IMR-90 (cell line): ENCODE measurements around the gene CARMIL1. TPM values are rescaled to one million over a fixed set of nuclear protein-coding genes. Genes with fewer than 3 reads are reported as not detected.
A peak's percentile ranks its signal among the peaks of the same experiment; 100 is the strongest.

Experiments used
- ATAC-seq: fragments of 200-7000 bp; cut with Tn5 transposase; 2 replicates; pipeline ENCODE4 v1.9.1; 2020; ENCODE audit warnings: low read depth, mild to moderate bottlenecking, moderate library complexity
- BruUV-seq: library from RNA; stranded (reverse); fragments of 400-500 nt; replicated peaks from 2 replicates; lab custom pipeline; 2021; lab: Mats Ljungman, UMichigan
- CTCF ChIA-PET: fragments of 300-600 bp; formaldehyde crosslinking; extraction: SDS; loops from one replicate; lab custom pipeline; 2021; ENCODE audit warnings: antibody characterized with exemption; lab: Yijun Ruan, JAX
- POLR2A ChIA-PET: fragments of 300-600 bp; sonication (Branson Sonifier 250); formaldehyde crosslinking; loops from one replicate; lab custom pipeline; 2022; ENCODE audit warnings: antibody characterized with exemption; ENCODE audit not compliant: unreplicated experiment; lab: Charles Lee
- DNase-seq: peaks from one replicate; pipeline ENCODE4 v3.0.0; 2013
- H2AFZ ChIP-seq: replicated peaks from 2 replicates; pipeline ENCODE3; 2013; ENCODE audit warnings: low read length, mild to moderate bottlenecking; ENCODE audit not compliant: poor library complexity
- H2AK5ac ChIP-seq: 2 replicates; pipeline ENCODE4 v1.6.1; 2013; ENCODE audit warnings: low read depth, low read length, inconsistent platforms
- H2AK9ac ChIP-seq: replicated peaks from 2 replicates; pipeline ENCODE3; 2013; ENCODE audit warnings: mild to moderate bottlenecking, low read depth, low read length, moderate library complexity; ENCODE audit not compliant: poor library complexity
- H2BK120ac ChIP-seq: 2 replicates; pipeline ENCODE4 v1.6.1; 2013; ENCODE audit warnings: low read depth, low read length, inconsistent platforms
- H2BK15ac ChIP-seq: 3 replicates; pipeline ENCODE4 v1.6.1; 2013; ENCODE audit warnings: low read depth, low read length, inconsistent platforms
- H2BK20ac ChIP-seq: 2 replicates; pipeline ENCODE4 v1.6.1; 2013; ENCODE audit warnings: low read depth, mild to moderate bottlenecking, inconsistent platforms, low read length, moderate library complexity
- H2BK5ac ChIP-seq: 2 replicates; pipeline ENCODE4 v1.6.1; 2013; ENCODE audit warnings: mild to moderate bottlenecking, low read depth, low read length, inconsistent platforms; ENCODE audit not compliant: poor library complexity, severe bottlenecking
- H3K14ac ChIP-seq: replicated peaks from 2 replicates; pipeline ENCODE4 v1.6.1; 2013; ENCODE audit warnings: low read depth, low read length, inconsistent platforms
- H3K18ac ChIP-seq: 2 replicates; pipeline ENCODE4 v1.6.1; 2013; ENCODE audit warnings: low read depth, low read length, control low read depth
- H3K23ac ChIP-seq: 2 replicates; pipeline ENCODE4 v1.6.1; 2013; ENCODE audit warnings: low read depth, low read length, inconsistent platforms
- H3K27ac ChIP-seq: 2 replicates; pipeline ENCODE4 v1.5.1; 2013; ENCODE audit warnings: mild to moderate bottlenecking, control low read depth, low read length; ENCODE audit not compliant: insufficient read depth
- H3K27me3 ChIP-seq: 2 replicates; pipeline ENCODE4 v1.6.1; 2013; ENCODE audit warnings: low read length; ENCODE audit not compliant: control insufficient read depth, insufficient read depth
- H3K36me3 ChIP-seq: 2 replicates; pipeline ENCODE4 v1.6.1; 2013; ENCODE audit warnings: low read length, mixed read lengths; ENCODE audit not compliant: control insufficient read depth, insufficient read depth
- H3K4ac ChIP-seq: 2 replicates; pipeline ENCODE4 v1.6.1; 2013; ENCODE audit warnings: low read depth, low read length, inconsistent platforms
- H3K4me1 ChIP-seq: 2 replicates; pipeline ENCODE4 v1.6.1; 2013; ENCODE audit warnings: low read length, mixed read lengths; ENCODE audit not compliant: control insufficient read depth, insufficient read depth
- H3K4me2 ChIP-seq: 2 replicates; pipeline ENCODE4 v1.6.1; 2013; ENCODE audit warnings: low read depth, mild to moderate bottlenecking, control low read depth, low read length, moderate library complexity
- H3K4me3 ChIP-seq: 2 replicates; pipeline ENCODE4 v1.5.1; 2013; ENCODE audit warnings: low read depth, mild to moderate bottlenecking, control low read depth, low read length, moderate library complexity; ENCODE audit not compliant: insufficient read depth
- H3K56ac ChIP-seq: 2 replicates; pipeline ENCODE4 v1.6.1; 2013; ENCODE audit warnings: low read length, inconsistent platforms; ENCODE audit not compliant: insufficient read depth; ENCODE audit errors: extremely low read depth
- H3K79me1 ChIP-seq, 2 experiments: 2 replicates each; pipeline ENCODE4 v1.6.1; 2013; ENCODE audit warnings: low read length in 2 of 2, inconsistent platforms in 1 of 2, low read depth in 1 of 2
- H3K9ac ChIP-seq: 2 replicates; pipeline ENCODE4 v1.6.1; 2013; ENCODE audit warnings: low read depth, low read length, control low read depth
- H3K9me1 ChIP-seq: 2 replicates; pipeline ENCODE4 v1.6.1; 2013; ENCODE audit warnings: low read length, inconsistent platforms; ENCODE audit not compliant: insufficient read depth
- H3K9me3 ChIP-seq: 2 replicates; pipeline ENCODE4 v1.6.1; 2013; ENCODE audit warnings: low read length; ENCODE audit not compliant: control insufficient read depth, insufficient read depth
- H4K20me1 ChIP-seq: 2 replicates; pipeline ENCODE4 v1.6.1; 2013; ENCODE audit warnings: low read length, inconsistent platforms; ENCODE audit not compliant: insufficient read depth
- H4K5ac ChIP-seq: 2 replicates; pipeline ENCODE4 v1.6.1; 2013; ENCODE audit warnings: mild to moderate bottlenecking, low read depth, low read length, control low read depth
- H4K8ac ChIP-seq, 2 experiments: 2 replicates each; pipeline ENCODE4 v1.6.1; 2013; ENCODE audit warnings: low read depth in 2 of 2, low read length in 2 of 2, control low read depth in 1 of 2, inconsistent platforms in 1 of 2
- H4K91ac ChIP-seq: 2 replicates; pipeline ENCODE4 v1.6.1; 2013; ENCODE audit warnings: low read depth, low read length, inconsistent platforms; ENCODE audit not compliant: insufficient read depth
- CEBPB ChIP-seq: IDR thresholded peaks from 2 replicates; pipeline ENCODE4 v1.6.1; 2012; ENCODE audit warnings: low read depth, low read length, improper control_type of control experiment
- CHD1 ChIP-seq: IDR thresholded peaks from 2 replicates; pipeline ENCODE4 v1.6.1; 2012; ENCODE audit warnings: low read depth, low read length, improper control_type of control experiment
- MAZ ChIP-seq: IDR thresholded peaks from 2 replicates; pipeline ENCODE4 v1.6.1; 2012; ENCODE audit warnings: low read depth, mild to moderate bottlenecking, low read length, improper control_type of control experiment, moderate library complexity, borderline replicate concordance
- NFE2L2 ChIP-seq: fragments of 150-350 bp; IDR thresholded peaks from 2 replicates; pipeline ENCODE4 v1.6.1; 2016; ENCODE audit warnings: low read depth, mild to moderate bottlenecking, low read length
- POLR2A ChIP-seq: IDR thresholded peaks from 2 replicates; pipeline ENCODE4 v1.6.1; 2012; ENCODE audit warnings: mild to moderate bottlenecking, low read depth, low read length
- RAD21 ChIP-seq: IDR thresholded peaks from 2 replicates; pipeline ENCODE4 v1.6.1; 2012; ENCODE audit warnings: low read length, improper control_type of control experiment
- RCOR1 ChIP-seq: IDR thresholded peaks from 2 replicates; pipeline ENCODE4 v1.6.1; 2012; ENCODE audit warnings: mild to moderate bottlenecking, low read length, improper control_type of control experiment; ENCODE audit not compliant: insufficient replicate concordance
- RFX5 ChIP-seq: IDR thresholded peaks from 2 replicates; pipeline ENCODE4 v1.8.0; 2012; ENCODE audit warnings: low read depth, mild to moderate bottlenecking, low read length, moderate library complexity
- SMC3 ChIP-seq: fragments of 150-350 bp; IDR thresholded peaks from 2 replicates; pipeline ENCODE4 v1.6.1; 2016; ENCODE audit warnings: low read depth, mild to moderate bottlenecking, antibody characterized with exemption, low read length, moderate library complexity
- WGBS, 2 experiments: methylation state at CpG; one replicate each; pipeline versions ENCODE4 v1.1.5 to v1.1.7; 2013; ENCODE audit warnings: missing lambda C conversion rate in 2 of 2; ENCODE audit not compliant: insufficient read length in 1 of 2; ENCODE audit errors: extremely low coverage in 2 of 2; 5-methylcytosine and 5-hydroxymethylcytosine counted together
- dilution Hi-C: fragments of 300-500 bp; cut with HindIII; formaldehyde crosslinking; loops from one replicate; pipeline ENCODE4 v1.14.3; 2018; ENCODE audit warnings: low sequenced_read_pairs; ENCODE audit not compliant: unreplicated experiment
- in situ Hi-C: fragments of 300-500 bp; cut with MboI; formaldehyde crosslinking; loops from 3 replicates; pipeline ENCODE4 v1.14.3; 2019; ENCODE audit warnings: low sequenced_read_pairs, inconsistent platforms, mixed read lengths
- intact Hi-C: fragments of 100-400 bp; cut with micrococcal nuclease; formaldehyde crosslinking; loops from 2 replicates; pipeline ENCODE4 v1.10.0; 2022
- polyA plus RNA-seq, 3 experiments: library from polyadenylated mRNA; depleted of rRNA; stranded (reverse); fragments of >200 nt; gene quantifications; 2 replicates each; pipeline ENCODE4 v1.2.3, GENCODE V29; 2012; ENCODE audit warnings: low replicate concordance in 1 of 3
- total RNA-seq: library from RNA; depleted of rRNA; stranded (reverse); fragments of >200 nt; gene quantifications from 2 replicates; pipeline ENCODE4 v1.2.3, GENCODE V29; 2012

CARMIL1 gene
- total and polyA plus RNA-seq, 2 of the 4 experiments (the other 2 are of a cell fraction) = 1.3 to 2.9 TPM

- Histone ChIP-seq H3K36me3 (no peaks in the 10 kb centered on the region), H4K20me1 (no peaks in the 10 kb centered on the region), H3K18ac (no peak overlapping the region), H3K79me1 (peaks cover 0 to 6% of the 10 kb centered on the region in 2 experiments; a peak in 1 of 4 replicates), H3K4me3 (no peak overlapping the region), H3K9ac (no peak overlapping the region), H4K91ac (no peak overlapping the region), H3K4me1 (no peaks in the 10 kb centered on the region), H3K9me3 (no peaks in the 10 kb centered on the region), H2BK120ac (no peak overlapping the region), H4K8ac (no peak overlapping the region), H3K9me1 (peaks cover 3% of the 10 kb centered on the region; the same call in 1 of the 2 replicates), H3K27me3 (no peaks in the 10 kb centered on the region), H2AK5ac (no peak overlapping the region), H4K5ac (no peak overlapping the region), H3K4me2 (no peak overlapping the region), H2AFZ (peak overlapping the region; percentile 49), H3K27ac (no peak overlapping the region), H3K23ac (no peak overlapping the region), H2BK15ac (no peak overlapping the region), H2BK5ac (no peak overlapping the region), H3K14ac (no peak overlapping the region), H3K56ac (no peak overlapping the region), H2AK9ac (no peak overlapping the region), H3K4ac (no peak overlapping the region), H2BK20ac (no peak overlapping the region)
- in situ Hi-C loops = no loop called here
- POLR2A ChIA-PET = no interaction called here
- WGBS, 2 experiments = 80% methylated on average over 1 of the region's 3 CpGs; no CpG with 5 or more reads in 1 of the 2 experiments
- dilution Hi-C loops = no loop called here
- CTCF ChIA-PET = no interaction called here
- intact Hi-C loops = no loop called here
- ATAC-seq = no peak; the same call in 1 of the 2 replicates
- BruUV-seq = no TSS peak
- TF ChIP-seq CEBPB (no peak), MAZ (no peak), RAD21 (no peak), CHD1 (no peak), NFE2L2 (no peak), RFX5 (no peak), SMC3 (no peak), RCOR1 (no peak), POLR2A (no peak)
- no peak for DNase-seq
These were observed 66.9 kb downstream of the CARMIL1 start for GRCh38 chr6:25346064-25346463.
